GM21515 (cell line): Measurements from ENCODE around the gene ARSG.
"Not testable (repeated sequence)": the region's sequence is repeated elsewhere in the genome, so short reads cannot be mapped to it uniquely, and the experiment has no call there.

Experiments used
- ATAC-seq: cut with Tn5 transposase; IDR thresholded peaks from one replicate; pipeline ENCODE4 v1.9.1; 2021; ENCODE audit not compliant: unreplicated experiment

The ARSG gene

GRCh38 chr17:68290955-68291835, at the start of gene ARSG, which contains the start of gene SLC16A6:
ARSG (plus strand) TSS chr17:68291495; CDS start chr17:68307494, 15,999 bp downstream.
SLC16A6 (minus strand) TSS chr17:68291127; CDS start chr17:68278320, 12,807 bp downstream.
- ATAC-seq: peak; percentile 37

GRCh38 chr17:68246271-68247028, 44.8 kb upstream of the ARSG start:
- ATAC-seq: no peak

GRCh38 chr17:68247445-68248198, 43.7 kb upstream of the ARSG start, which contains the start of gene AMZ2:
AMZ2 (plus strand) TSS chr17:68248043; CDS start chr17:68250188, 2,145 bp downstream.
- peak; percentile 86 for ATAC-seq

GRCh38 chr17:68248199-68248825, 43.0 kb upstream of the ARSG start:
- ATAC-seq: peak; percentile 18

- ATAC-seq: no peak
Measured at GRCh38 chr17:68248891-68249290, 42.4 kb upstream of the ARSG start.

- no peak for ATAC-seq
Measured at GRCh38 chr17:68249354-68249765, 41.9 kb upstream of the ARSG start.

GRCh38 chr17:68253426-68253825, 37.9 kb upstream of the ARSG start:
- not testable (repeated sequence) for ATAC-seq

GRCh38 chr17:68255151-68255550, 36.1 kb upstream of the ARSG start:
- ATAC-seq: no peak

GRCh38 chr17:68255731-68256538, 35.4 kb upstream of the ARSG start:
- no peak for ATAC-seq

GRCh38 chr17:68256701-68257100, 34.6 kb upstream of the ARSG start:
- ATAC-seq: not testable (repeated sequence)

GRCh38 chr17:68257934-68258333, 33.4 kb upstream of the ARSG start:
- no peak for ATAC-seq

- ATAC-seq: peak; percentile 93
Measured at GRCh38 chr17:68258890-68259647, 32.2 kb upstream of the ARSG start.

GRCh38 chr17:68259648-68259951, 31.7 kb upstream of the ARSG start:
- ATAC-seq: not testable (repeated sequence)

- no peak for ATAC-seq
Measured at GRCh38 chr17:68260051-68260762, 31.1 kb upstream of the ARSG start.

GRCh38 chr17:68262467-68262866, 28.8 kb upstream of the ARSG start:
- ATAC-seq: not testable (repeated sequence)

GRCh38 chr17:68263101-68263681, 28.1 kb upstream of the ARSG start:
- peak; percentile 43 for ATAC-seq

- not testable (repeated sequence) for ATAC-seq
Measured at GRCh38 chr17:68265833-68266232, 25.5 kb upstream of the ARSG start.

- ATAC-seq: no peak
Measured at GRCh38 chr17:68273722-68274121, 17.6 kb upstream of the ARSG start.
